Stimulated activated naive B cell treated with anti-CD40 and anti-IgM and Interleukin-4, amounts not matched to agents 10 μg/mL and 1 μg/mL and 100 μg/mL, for 72 hours (primary cell): ENCODE data around the gene SKP2.
"Not testable (repeated sequence)": the region's sequence is repeated elsewhere in the genome, so short reads cannot be mapped to it uniquely, and the experiment has no call there.

Experiments used
- ATAC-seq, 2 donors: fragments of 150-1000 bp; cut with Tn5 transposase; replicated peaks; 2 replicates each; pipeline ENCODE4 v1.10.0; 2021; ENCODE audit warnings: moderate library complexity in 1 of 2
- DNase-seq: peaks from one replicate; pipeline ENCODE4 v3.0.0; 2021
- H3K27ac Mint-ChIP-seq: one replicate; pipeline ENCODE4 v1.8.0; 2022; ENCODE audit warnings: mild to moderate bottlenecking, mixed read lengths
- H3K27me3 Mint-ChIP-seq, 2 donors: one replicate each; pipeline ENCODE4 v1.8.0; 2022; ENCODE audit warnings: mixed read lengths in 2 of 2
- H3K36me3 Mint-ChIP-seq, 2 donors: one replicate each; pipeline ENCODE4 v1.8.0; 2022; ENCODE audit warnings: mixed read lengths in 2 of 2, mild to moderate bottlenecking in 1 of 2
- H3K4me1 Mint-ChIP-seq, 2 donors: one replicate each; pipeline ENCODE4 v1.8.0; 2022; ENCODE audit warnings: mixed read lengths in 2 of 2, mild to moderate bottlenecking in 1 of 2
- H3K4me3 Mint-ChIP-seq, 2 donors: one replicate each; pipeline ENCODE4 v1.8.0; 2022; ENCODE audit warnings: mild to moderate bottlenecking in 2 of 2, mixed read lengths in 2 of 2, moderate library complexity in 1 of 2
- H3K9me3 Mint-ChIP-seq, 2 donors: one replicate each; pipeline ENCODE4 v1.8.0; 2022; ENCODE audit warnings: mixed read lengths in 2 of 2, mild to moderate bottlenecking in 1 of 2

The SKP2 gene

DNA sequence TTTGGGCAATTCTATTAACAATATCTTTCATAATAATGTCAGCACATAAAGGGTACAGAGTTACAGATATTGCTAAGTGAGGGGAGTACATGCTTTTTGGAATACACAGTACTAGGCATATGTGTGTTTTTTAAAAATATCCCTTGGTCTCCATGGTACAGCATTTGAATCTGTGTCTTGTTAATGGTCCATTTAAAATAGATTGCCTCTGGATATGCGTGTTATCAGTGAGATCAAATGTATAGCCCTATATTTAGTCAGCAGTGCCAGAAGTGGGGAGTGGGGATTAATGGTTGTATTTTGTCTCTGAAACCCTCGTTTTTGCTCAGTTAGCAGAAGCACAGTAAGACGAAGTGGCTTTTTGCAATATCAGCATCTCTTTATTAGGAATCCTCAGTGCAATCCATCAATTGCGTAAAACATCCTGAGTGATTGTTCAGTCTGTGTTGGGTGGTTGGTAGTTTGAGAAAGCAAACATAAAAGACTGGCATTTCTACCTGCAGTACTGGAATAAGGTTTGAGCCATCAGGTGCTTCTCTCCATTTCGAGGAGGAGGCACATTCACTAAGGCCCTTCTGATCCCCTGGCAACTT, 19.0 kb downstream of the SKP2 start:
- H3K4me3 Mint-ChIP-seq = no peak overlapping the region
- H3K9me3 Mint-ChIP-seq = no peaks in the 10 kb centered on the region
- H3K36me3 Mint-ChIP-seq = peaks cover 37 to 57% of the 10 kb centered on the region in 2 donors
- DNase-seq = no peak
- H3K27ac Mint-ChIP-seq = no peak overlapping the region
- H3K4me1 Mint-ChIP-seq = peaks cover 0 to 2% of the 10 kb centered on the region in 2 donors
- ATAC-seq = no peak
- H3K27me3 Mint-ChIP-seq = no peaks in the 10 kb centered on the region

DNA sequence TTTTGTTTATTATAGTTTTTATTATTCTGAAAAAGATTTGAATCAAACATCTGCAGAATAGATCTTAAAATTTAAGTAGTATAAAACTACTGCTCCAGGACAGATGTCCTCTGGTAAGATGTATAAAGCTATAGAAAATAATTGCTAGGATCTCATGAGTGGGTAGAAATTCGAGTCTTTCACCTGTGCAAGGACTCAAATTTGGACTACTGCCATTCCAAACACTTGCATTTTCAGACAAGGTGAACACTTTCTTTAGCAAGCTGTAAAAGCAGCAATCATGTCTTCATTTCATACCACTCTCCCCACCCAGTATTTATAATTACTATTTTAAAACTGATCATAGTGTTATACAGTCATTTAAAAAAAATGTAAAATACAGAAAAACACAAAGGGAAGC, 20.7 kb downstream of the SKP2 start:
- DNase-seq = no peak
- Mint-ChIP-seq H3K27me3 (no peaks in the 10 kb centered on the region), H3K27ac (no peak overlapping the region), H3K36me3 (peaks cover 43 to 54% of the 10 kb centered on the region in 2 donors), H3K4me1 (peaks cover 0 to 6% of the 10 kb centered on the region in 2 donors), H3K4me3 (no peak overlapping the region), H3K9me3 (no peaks in the 10 kb centered on the region)
- ATAC-seq = no peak

DNA sequence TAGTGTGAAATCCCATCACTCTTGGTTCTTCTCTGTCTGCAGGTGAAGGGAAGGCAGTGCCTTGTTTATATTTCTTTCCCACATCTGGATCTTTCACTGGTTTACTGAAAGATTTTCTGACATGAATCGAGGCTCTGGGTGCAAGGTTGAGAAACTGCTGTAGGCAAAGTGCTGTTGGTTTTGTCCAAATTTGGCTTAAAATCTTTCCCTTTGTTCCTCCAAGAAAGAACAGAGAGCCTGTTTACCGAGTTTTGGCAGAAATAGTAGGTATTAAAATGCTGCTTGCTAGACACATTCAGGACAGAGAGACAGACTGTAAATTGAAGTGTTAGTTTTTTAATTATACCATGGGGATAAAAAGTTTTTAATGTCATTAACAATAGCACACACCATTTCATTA, 21.5 kb downstream of the SKP2 start:
- H3K4me1 Mint-ChIP-seq = peaks cover 0 to 6% of the 10 kb centered on the region in 2 donors
- H3K4me3 Mint-ChIP-seq = no peak overlapping the region
- ATAC-seq (no peak), DNase-seq (no peak)
- no peak overlapping the region for H3K27ac Mint-ChIP-seq
- no peaks in the 10 kb centered on the region for H3K9me3 Mint-ChIP-seq
- peaks cover 37 to 49% of the 10 kb centered on the region in 2 donors for H3K36me3 Mint-ChIP-seq
- no peaks in the 10 kb centered on the region for H3K27me3 Mint-ChIP-seq

DNA sequence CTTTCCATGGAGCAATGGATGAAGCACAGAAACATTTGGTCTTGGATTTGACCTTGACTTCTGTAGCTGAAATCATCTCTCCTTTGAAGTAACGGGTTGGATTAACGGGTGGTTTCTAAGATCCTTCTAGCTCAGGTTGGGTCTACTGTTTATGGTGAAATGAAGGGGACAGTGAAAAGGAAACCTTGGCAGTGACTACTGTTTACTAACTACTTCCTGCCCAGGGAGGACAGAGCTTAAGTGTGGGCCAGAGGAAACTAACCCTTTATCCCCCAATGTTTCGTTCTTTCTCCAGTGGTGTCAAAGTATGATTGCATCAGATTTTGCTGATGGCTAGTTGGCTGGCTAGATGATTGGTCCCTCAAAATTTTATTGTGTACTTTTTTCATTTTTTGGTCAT, 22.2 kb downstream of the SKP2 start:
- Mint-ChIP-seq H3K4me1 (peaks cover 0 to 6% of the 10 kb centered on the region in 2 donors), H3K4me3 (no peak overlapping the region), H3K27me3 (no peaks in the 10 kb centered on the region), H3K27ac (no peak overlapping the region), H3K36me3 (peaks cover 37 to 48% of the 10 kb centered on the region in 2 donors), H3K9me3 (no peaks in the 10 kb centered on the region)
- ATAC-seq (no peak), DNase-seq (no peak)

DNA sequence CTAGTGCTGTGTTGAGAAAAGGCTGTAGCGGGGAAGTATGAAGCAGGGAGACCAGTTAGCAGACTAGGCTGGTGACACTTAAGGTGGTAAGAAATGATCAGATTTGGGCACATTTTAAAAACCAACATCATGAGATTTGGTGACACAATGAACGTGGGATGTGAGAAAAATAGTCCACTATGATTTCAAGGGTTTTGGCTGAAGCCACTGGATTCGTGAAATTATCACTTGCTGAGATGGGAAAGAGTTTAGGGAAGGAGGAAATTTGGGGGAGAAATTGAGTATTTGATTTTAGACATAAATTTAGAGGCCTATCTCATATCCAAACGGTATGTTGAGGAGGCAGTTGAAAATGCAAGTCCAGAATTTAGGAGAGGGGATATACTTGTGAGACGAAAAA, 23.1 kb downstream of the SKP2 start:
- H3K9me3 Mint-ChIP-seq = no peaks in the 10 kb centered on the region
- no peak overlapping the region for H3K27ac Mint-ChIP-seq

DNA sequence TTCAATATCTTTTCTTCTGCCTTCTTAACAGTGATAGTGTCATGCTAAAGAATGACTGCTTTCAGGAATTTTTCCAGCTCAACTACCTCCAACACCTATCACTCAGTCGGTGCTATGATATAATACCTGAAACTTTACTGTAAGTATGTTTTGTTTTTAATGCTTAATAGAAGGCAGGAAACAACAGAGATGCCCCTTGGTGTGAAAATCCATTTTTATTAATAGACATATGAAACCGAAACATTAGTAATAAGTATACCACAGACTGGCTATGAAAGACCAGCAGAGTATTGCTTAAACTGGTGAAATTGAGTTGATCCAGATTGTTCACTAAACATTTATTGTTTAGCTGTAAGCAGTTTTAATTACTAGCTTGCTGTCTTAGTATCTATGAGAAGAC, 25.2 kb downstream of the SKP2 start:
- Mint-ChIP-seq H3K36me3 (peaks cover 42 to 51% of the 10 kb centered on the region in 2 donors), H3K27me3 (no peaks in the 10 kb centered on the region), H3K9me3 (no peaks in the 10 kb centered on the region), H3K27ac (no peak overlapping the region), H3K4me1 (peaks cover 0 to 6% of the 10 kb centered on the region in 2 donors), H3K4me3 (no peak overlapping the region)
- no peak for ATAC-seq
- DNase-seq = no peak

More for the DNA sequence above, 23.1 kb downstream of the SKP2 start:
- no peak for DNase-seq
- H3K4me1 Mint-ChIP-seq = peaks cover 0 to 6% of the 10 kb centered on the region in 2 donors
- H3K27me3 Mint-ChIP-seq = no peaks in the 10 kb centered on the region
- H3K36me3 Mint-ChIP-seq = peaks cover 40 to 48% of the 10 kb centered on the region in 2 donors
- no peak for ATAC-seq
- H3K4me3 Mint-ChIP-seq = no peak overlapping the region

DNA sequence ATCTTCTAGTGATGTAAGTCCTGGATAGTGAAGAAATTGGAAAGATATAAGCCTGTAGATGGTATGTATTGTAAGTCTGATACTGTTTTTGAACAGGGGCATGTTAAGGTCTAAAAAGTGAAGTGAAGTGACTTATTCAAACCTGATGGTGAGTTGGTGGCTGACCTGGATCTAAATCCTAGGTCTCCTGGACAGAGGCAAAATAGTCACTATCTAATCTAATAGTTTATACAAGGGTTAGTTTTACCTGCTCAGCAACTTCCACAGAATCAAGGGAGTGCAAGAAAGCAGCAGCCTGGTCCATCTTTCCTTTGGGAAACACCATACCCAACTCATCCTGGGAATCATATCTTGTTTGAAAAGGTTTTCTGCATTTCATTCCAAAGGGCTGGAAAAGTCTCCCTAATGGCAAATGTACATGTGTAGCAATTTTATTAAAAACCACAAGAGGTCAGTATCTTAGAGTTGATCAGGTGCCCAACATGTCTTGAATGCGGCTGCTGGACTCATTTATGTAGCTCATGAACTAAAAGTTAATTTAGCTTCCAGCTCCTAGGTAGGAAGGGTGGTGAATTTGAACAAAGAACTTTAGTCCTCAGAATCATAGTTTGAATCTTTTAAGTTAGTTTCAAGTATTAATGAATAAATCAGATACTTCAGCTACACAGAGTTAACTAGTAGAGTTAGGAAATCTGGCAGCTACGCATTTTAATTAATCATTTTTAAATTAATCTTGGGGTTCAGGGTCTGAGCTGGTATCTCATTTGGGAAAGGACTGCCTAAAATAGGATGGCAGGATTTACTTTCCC, 26.0 kb downstream of the SKP2 start:
- no peak overlapping the region for H3K4me3 Mint-ChIP-seq
- H3K4me1 Mint-ChIP-seq = peaks cover 0 to 6% of the 10 kb centered on the region in 2 donors
- DNase-seq (no peak), ATAC-seq (no peak)
- H3K27ac Mint-ChIP-seq = no peak overlapping the region
- peaks cover 42 to 51% of the 10 kb centered on the region in 2 donors for H3K36me3 Mint-ChIP-seq
- no peaks in the 10 kb centered on the region for H3K27me3 Mint-ChIP-seq
- H3K9me3 Mint-ChIP-seq = no peaks in the 10 kb centered on the region

GRCh38 chr5:36178524-36178890, 26.6 kb downstream of the SKP2 start:
- H3K9me3 Mint-ChIP-seq = no peaks in the 10 kb centered on the region
- DNase-seq (no peak), ATAC-seq (no peak)
- H3K4me1 Mint-ChIP-seq = peaks cover 0 to 6% of the 10 kb centered on the region in 2 donors
- peaks cover 39 to 51% of the 10 kb centered on the region in 2 donors for H3K36me3 Mint-ChIP-seq
- H3K4me3 Mint-ChIP-seq = no peak overlapping the region
- no peak overlapping the region for H3K27ac Mint-ChIP-seq
- H3K27me3 Mint-ChIP-seq = no peaks in the 10 kb centered on the region

DNA sequence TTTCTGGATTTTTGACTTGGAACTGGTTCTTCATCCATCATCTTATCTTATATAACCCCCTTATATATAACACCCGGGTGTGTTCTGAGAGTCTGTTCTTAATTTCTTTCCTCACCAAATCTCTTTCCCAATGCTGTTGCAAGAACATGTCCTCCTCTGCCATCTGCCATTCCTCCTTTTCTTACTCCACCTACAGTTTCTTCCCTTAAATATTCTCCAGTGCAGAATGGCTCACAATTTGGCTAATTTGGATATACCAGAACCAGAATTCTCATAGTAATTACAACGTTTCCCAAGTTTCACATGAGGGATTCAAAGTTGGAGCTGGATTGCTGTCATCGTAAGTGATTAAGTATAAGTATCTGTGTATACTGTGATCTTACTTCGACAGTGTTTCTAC, 28.0 kb downstream of the SKP2 start:
- ATAC-seq = no peak
- Mint-ChIP-seq H3K4me3 (no peak overlapping the region), H3K36me3 (peaks cover 36 to 51% of the 10 kb centered on the region in 2 donors)

GRCh38 chr5:36180556-36181350, 28.8 kb downstream of the SKP2 start:
- ATAC-seq (no peak), DNase-seq (no peak)
- Mint-ChIP-seq H3K27ac (no peak overlapping the region), H3K27me3 (no peaks in the 10 kb centered on the region), H3K36me3 (peaks cover 42 to 54% of the 10 kb centered on the region in 2 donors), H3K4me3 (no peak overlapping the region), H3K4me1 (peaks cover 0 to 6% of the 10 kb centered on the region in 2 donors), H3K9me3 (peaks cover 0 to 2% of the 10 kb centered on the region in 2 donors)

More for the DNA sequence above, 28.0 kb downstream of the SKP2 start:
- no peak overlapping the region for H3K27ac Mint-ChIP-seq
- peaks cover 0 to 1% of the 10 kb centered on the region in 2 donors for H3K9me3 Mint-ChIP-seq
- H3K27me3 Mint-ChIP-seq = no peaks in the 10 kb centered on the region
- H3K4me1 Mint-ChIP-seq = peaks cover 0 to 6% of the 10 kb centered on the region in 2 donors
- no peak for DNase-seq

DNA sequence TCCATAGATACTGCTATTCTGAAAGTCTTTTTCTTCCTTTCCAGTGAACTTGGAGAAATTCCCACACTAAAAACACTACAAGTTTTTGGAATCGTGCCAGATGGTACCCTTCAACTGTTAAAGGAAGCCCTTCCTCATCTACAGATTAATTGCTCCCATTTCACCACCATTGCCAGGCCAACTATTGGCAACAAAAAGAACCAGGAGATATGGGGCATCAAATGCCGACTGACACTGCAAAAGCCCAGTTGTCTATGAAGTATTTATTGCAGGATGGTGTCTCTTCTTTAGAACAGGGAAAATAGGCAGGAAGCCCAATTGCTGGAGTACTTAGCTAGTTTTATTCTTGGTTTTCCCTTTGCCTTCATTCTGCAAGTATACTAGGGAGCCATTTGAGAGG, 29.9 kb downstream of the SKP2 start:
- Mint-ChIP-seq H3K27me3 (no peaks in the 10 kb centered on the region), H3K27ac (no peak overlapping the region), H3K4me1 (peaks cover 0 to 6% of the 10 kb centered on the region in 2 donors), H3K36me3 (peaks cover 46 to 60% of the 10 kb centered on the region in 2 donors), H3K4me3 (no peak overlapping the region), H3K9me3 (peaks cover 0 to 2% of the 10 kb centered on the region in 2 donors)
- DNase-seq = no peak
- ATAC-seq = no peak

DNA sequence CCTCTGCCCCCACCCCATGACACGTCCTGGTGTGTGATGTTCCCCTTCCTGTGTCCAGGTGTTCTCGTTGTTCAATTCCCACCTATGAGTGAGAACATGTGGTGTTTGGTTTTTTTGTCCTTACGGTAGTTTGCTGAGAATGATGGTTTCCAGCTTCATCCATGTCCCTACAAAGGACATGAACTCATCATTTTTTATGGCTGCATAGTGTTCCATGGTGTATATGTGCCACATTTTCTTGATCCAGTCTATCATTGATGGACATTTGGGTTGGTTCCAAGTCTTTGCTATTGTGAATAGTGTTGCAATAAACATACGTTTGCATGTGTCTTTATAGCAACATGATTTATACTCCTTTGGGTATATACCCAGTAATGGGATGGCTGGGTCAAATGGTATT, 32.5 kb downstream of the SKP2 start:
- not testable (repeated sequence) for H3K4me1 Mint-ChIP-seq, DNase-seq, ATAC-seq, H3K4me3 Mint-ChIP-seq, H3K27me3 Mint-ChIP-seq, H3K27ac Mint-ChIP-seq
- H3K36me3 Mint-ChIP-seq = peaks cover 57 to 70% of the 10 kb centered on the region in 2 donors
- peaks cover 8 to 12% of the 10 kb centered on the region in 2 donors for H3K9me3 Mint-ChIP-seq

- no peak overlapping the region for H3K27ac Mint-ChIP-seq
- no peak overlapping the region for H3K4me3 Mint-ChIP-seq
- DNase-seq (no peak), ATAC-seq (no peak)
- no peaks in the 10 kb centered on the region for H3K27me3 Mint-ChIP-seq
- peaks cover 5 to 8% of the 10 kb centered on the region in 2 donors for H3K9me3 Mint-ChIP-seq
- peaks cover 39 to 54% of the 10 kb centered on the region in 2 donors for H3K36me3 Mint-ChIP-seq
- H3K4me1 Mint-ChIP-seq = no peaks in the 10 kb centered on the region
Measured at GRCh38 chr5:36193746-36194145, 41.8 kb downstream of the SKP2 start.

DNA sequence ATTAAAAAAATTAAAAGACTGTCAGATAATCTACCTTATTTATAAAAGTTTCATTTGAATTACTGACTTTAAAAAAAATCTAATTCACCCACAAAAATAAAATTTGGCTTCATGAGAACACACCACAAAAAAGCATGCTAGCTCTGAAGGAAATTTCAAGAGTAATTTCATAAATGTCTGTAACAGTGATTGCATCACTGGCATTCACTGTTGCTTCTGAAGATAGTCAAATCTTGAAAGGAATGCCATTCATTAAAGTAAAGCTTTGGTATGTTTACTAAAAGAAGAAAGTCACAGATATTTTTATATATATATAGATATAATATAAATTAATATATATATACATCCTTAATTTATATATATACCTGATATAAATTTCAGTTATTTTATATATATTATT, 46.4 kb downstream of the SKP2 start:
- H3K27ac Mint-ChIP-seq = no peak overlapping the region
- H3K4me1 Mint-ChIP-seq = no peaks in the 10 kb centered on the region
- no peaks in the 10 kb centered on the region for H3K27me3 Mint-ChIP-seq

More for the DNA sequence above, 46.4 kb downstream of the SKP2 start:
- Mint-ChIP-seq H3K36me3 (peaks cover 15 to 27% of the 10 kb centered on the region in 2 donors), H3K9me3 (no peaks in the 10 kb centered on the region), H3K4me3 (no peak overlapping the region)
- no peak for ATAC-seq
- DNase-seq = no peak
